ENCODE data around the gene STIM2. TPM values are rescaled to one million over a fixed set of nuclear protein-coding genes. Genes with fewer than 3 reads are reported as not detected.
A peak's percentile ranks its signal among the peaks of the same experiment; 100 is the strongest.

Gene STIM2
- total RNA-seq, 1 donor from 2014 or later = 17.3 TPM

- DNase-seq (ENCODE audit: low read depth in 2 of 2) = peak in 1 of 2 donors; percentile 36
Observed at GRCh38 chr4:26899991-26900390, 39.4 kb downstream of the STIM2 start.

GRCh38 chr4:26900765-26901164, 40.1 kb downstream of the STIM2 start:
- peak in 1 of 2 donors; percentile 14 for DNase-seq (ENCODE audit: low read depth in 2 of 2)

GRCh38 chr4:26905172-26905571, 44.5 kb downstream of the STIM2 start:
- no peak for DNase-seq (ENCODE audit: low read depth in 2 of 2)

- DNase-seq (ENCODE audit: low read depth in 2 of 2) = no peak
Observed at GRCh38 chr4:26907731-26908599, 47.3 kb downstream of the STIM2 start.

GRCh38 chr4:26909369-26909768, 48.7 kb downstream of the STIM2 start:
- DNase-seq (ENCODE audit: low read depth in 2 of 2) = peak in 1 of 2 donors; percentile 17

- no peak for DNase-seq (ENCODE audit: low read depth in 2 of 2)
Observed at GRCh38 chr4:26911254-26911653, 50.6 kb downstream of the STIM2 start.

- no peak for DNase-seq (ENCODE audit: low read depth in 2 of 2)
Observed at GRCh38 chr4:26912069-26912468, 51.4 kb downstream of the STIM2 start.

- peak in 1 of 2 donors; percentile 2 for DNase-seq (ENCODE audit: low read depth in 2 of 2)
Observed at GRCh38 chr4:26912810-26913209, 52.2 kb downstream of the STIM2 start.

GRCh38 chr4:26916195-26916594, 55.6 kb downstream of the STIM2 start:
- DNase-seq (ENCODE audit: low read depth in 2 of 2) = peak in 1 of 2 donors; percentile 37

GRCh38 chr4:26930964-26931363, 70.3 kb downstream of the STIM2 start:
- DNase-seq (ENCODE audit: low read depth in 2 of 2) = no peak

- no peak for DNase-seq (ENCODE audit: low read depth in 2 of 2)
Observed at GRCh38 chr4:26931451-26931850, 70.8 kb downstream of the STIM2 start.

GRCh38 chr4:26931966-26932365, 71.3 kb downstream of the STIM2 start:
- no peak for DNase-seq (ENCODE audit: low read depth in 2 of 2)

- DNase-seq (ENCODE audit: low read depth in 2 of 2) = no peak
Observed at GRCh38 chr4:26935397-26935796, 74.8 kb downstream of the STIM2 start.

GRCh38 chr4:26936284-26937065, 75.8 kb downstream of the STIM2 start:
- peak in 1 of 2 donors; percentile 16 for DNase-seq (ENCODE audit: low read depth in 2 of 2)

- DNase-seq (ENCODE audit: low read depth in 2 of 2) = no peak
Observed at GRCh38 chr4:26937139-26937538, 76.5 kb downstream of the STIM2 start.

GRCh38 chr4:26937567-26937966, 76.9 kb downstream of the STIM2 start:
- no peak for DNase-seq (ENCODE audit: low read depth in 2 of 2)

- DNase-seq (ENCODE audit: low read depth in 2 of 2) = no peak
Observed at GRCh38 chr4:26938516-26938915, 77.9 kb downstream of the STIM2 start.

- no peak for DNase-seq (ENCODE audit: low read depth in 2 of 2)
Observed at GRCh38 chr4:26941951-26942350, 81.3 kb downstream of the STIM2 start.

- no peak for DNase-seq (ENCODE audit: low read depth in 2 of 2)
Observed at GRCh38 chr4:26942871-26943270, 82.2 kb downstream of the STIM2 start.

- DNase-seq (ENCODE audit: low read depth in 2 of 2) = no peak
Observed at GRCh38 chr4:26943391-26943790, 82.8 kb downstream of the STIM2 start.

- no peak for DNase-seq (ENCODE audit: low read depth in 2 of 2)
Observed at GRCh38 chr4:26945794-26946193, 85.2 kb downstream of the STIM2 start.

GRCh38 chr4:26947318-26947717, 86.7 kb downstream of the STIM2 start:
- no peak for DNase-seq (ENCODE audit: low read depth in 2 of 2)

- DNase-seq (ENCODE audit: low read depth in 2 of 2) = no peak
Observed at GRCh38 chr4:26950446-26950845, 89.8 kb downstream of the STIM2 start.

Measured in lung microvascular endothelial cell (primary cell).